NOMO-1 treated with DMSO at 0.1 percent for 48 hours (cell line): ENCODE data around the gene BBOF1.

Experiments
- DNase-seq: peaks from one replicate; lab custom pipeline; 2025; ENCODE audit not compliant: unreplicated experiment; lab: John Stamatoyannopoulos, UW

The BBOF1 gene

DNA sequence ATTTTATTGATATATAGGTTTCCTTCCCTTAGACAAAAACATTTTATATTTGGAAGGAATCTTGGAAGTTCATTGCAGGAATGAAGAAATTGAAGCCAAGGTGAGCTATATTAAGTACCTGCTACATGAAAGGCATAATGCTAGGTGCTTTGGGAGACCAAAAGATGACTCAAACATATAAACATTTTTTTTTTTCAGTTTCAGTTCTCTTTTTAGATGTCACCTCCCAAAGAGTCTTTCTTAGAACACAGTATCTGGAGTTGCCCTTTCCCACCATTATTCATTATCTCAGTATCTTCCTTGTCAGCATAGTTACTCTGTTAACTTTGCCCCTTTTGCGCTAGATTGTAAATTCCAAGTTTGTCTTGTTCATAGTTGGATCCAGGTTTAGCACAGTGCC lies 66.7 kb downstream of the BBOF1 start:
- DNase-seq, result peak; percentile 56

DNA sequence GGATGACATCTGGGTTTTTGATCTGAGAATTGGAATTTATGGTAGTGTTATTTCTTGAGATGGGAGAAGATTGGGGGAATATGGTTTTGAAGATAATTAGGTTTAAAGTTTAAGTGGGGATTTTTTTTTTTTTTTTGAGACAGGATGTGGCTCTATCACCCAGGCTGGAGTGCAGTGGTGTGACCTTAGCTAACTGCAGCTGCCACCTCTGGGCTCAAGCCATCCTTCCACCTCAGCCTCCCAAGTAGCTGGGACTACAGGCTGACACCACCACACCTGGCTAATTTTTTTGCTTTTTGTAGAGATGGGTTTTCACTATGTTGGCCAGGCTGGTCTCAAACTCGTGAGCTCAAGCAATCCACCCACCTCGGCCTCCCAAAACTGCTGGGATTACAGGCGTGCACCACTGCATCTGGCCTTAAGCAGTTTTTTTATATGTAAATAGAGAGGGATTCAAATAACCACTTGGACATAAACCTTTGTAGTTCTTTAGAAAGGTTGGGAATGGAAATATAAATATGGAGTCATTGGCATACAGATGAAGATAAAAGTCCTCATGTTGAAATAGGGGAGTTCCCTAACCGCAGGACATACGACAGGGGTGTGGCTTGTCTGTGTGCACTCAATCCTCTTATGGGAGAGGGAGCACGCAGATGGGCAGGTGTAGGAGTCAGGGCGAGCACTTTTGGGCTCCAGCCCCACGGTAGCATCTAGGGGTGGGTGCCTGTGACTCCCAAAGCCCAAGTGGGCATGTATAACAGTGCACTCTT lies 70.3 kb downstream of the BBOF1 start:
- no peak for DNase-seq

DNA sequence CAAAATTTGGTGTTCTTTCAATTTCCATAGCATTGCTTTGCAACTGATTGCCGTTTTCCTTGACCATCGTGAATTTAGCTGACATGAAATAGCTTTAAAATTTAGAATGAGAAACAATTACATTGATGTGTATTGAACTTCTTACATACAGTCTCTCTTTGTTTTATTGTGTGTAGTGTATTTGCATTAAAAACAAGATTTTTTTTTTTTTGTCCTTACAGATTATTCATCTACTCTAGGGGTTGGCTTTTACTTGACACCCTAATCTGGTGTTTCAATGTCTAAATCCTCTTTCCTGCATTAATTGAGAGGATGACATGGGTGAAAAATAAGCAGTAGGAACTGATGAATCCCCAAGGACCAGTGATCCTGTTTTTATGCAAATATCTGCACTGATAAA lies 86.2 kb downstream of the BBOF1 start:
- DNase-seq, result no peak

DNA sequence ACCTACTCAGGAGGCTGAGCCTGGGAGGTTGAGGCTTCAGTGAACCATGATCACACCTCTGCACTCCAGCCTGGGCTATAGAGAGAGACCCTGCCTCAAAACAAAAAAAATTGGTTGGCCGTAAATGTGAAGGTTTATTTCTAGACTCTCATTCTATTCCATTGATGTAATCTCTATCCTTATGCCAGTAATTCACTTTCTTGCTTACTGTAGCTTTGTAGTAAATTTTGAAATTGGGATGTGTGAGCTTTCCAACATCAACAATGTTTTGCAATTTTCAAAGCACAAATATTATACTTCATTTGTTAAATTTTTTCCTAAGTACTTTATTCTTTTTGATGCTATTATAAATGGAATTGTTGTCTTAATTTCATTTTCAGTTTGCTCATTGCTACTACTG lies 90.2 kb downstream of the BBOF1 start:
- DNase-seq, result no peak

DNA sequence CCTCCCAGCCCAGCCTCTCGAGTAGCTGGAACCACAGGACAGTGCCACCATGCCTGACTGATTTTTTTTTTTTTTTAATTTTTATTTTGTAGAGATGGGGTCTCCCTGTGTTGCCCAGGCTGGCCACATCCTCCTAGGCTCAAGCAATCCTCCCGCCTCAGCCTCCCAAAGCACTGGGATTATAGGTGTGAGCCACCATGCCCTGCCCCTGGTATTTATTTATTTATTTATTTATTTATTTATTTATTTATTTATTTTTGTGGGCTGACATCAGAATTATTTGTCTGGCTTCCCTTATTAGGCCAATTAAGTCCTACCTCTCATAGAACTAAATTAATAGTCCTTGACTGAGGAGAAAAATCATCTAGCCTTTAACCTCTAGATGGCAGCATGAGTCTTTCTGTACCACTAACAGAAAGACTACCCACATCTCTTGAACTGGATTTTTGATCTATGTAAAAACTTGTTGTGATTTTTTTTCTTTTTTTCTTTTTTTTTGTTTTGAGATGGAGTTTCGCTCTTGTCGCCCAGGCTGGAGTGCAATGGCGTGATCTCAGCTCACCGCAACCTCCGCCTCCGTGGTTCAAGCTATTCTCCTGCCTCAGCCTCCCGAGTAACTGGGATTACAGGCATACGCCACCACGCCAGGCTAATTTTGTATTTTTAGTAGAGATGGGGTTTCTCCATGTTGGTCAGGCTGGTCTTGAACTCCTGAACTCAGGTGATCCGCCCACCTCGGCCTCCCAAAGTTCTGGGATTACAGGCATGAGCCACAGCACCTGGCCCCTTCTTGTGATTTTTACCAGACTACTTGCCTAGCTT lies 92.5 kb downstream of the BBOF1 start:
- peak; percentile 68 for DNase-seq
